Lower leg skin (tissue), 3 donors: ENCODE results near the gene UPP2.

Experiments used
- CTCF ChIP-seq, 3 donors: fragments of 450-650 bp; IDR thresholded peaks; one replicate each; pipeline ENCODE4 v1.5.1; 2016; ENCODE audit warnings: antibody characterized with exemption in 3 of 3, mild to moderate bottlenecking in 3 of 3, moderate library complexity in 2 of 3
- POLR2A ChIP-seq, 2 donors: fragments of 450-650 bp; IDR thresholded peaks; one replicate each; pipeline ENCODE4 v1.6.1; 2016 to 2017; ENCODE audit warnings: antibody characterized with exemption in 2 of 2, mild to moderate bottlenecking in 1 of 2, moderate library complexity in 1 of 2

- TF ChIP-seq POLR2A (IDR thresholded peaks at IDR 0.05) = no peak
- no peak for TF ChIP-seq CTCF (IDR thresholded peaks at IDR 0.05)
Observed at GRCh38 chr2:158072361-158072760, 29.3 kb upstream of the UPP2 start.
